GM12878 (cell line): ENCODE results near the gene RAB6B. TPM values are rescaled to one million over a fixed set of nuclear protein-coding genes. Genes with fewer than 3 reads are reported as not detected.

ENCODE experiments used
- CREM ChIP-seq: IDR thresholded peaks from 2 replicates; pipeline ENCODE4 v1.6.1; 2014; ENCODE audit warnings: antibody characterized with exemption, low read depth
- IKZF2 ChIP-seq, 2 experiments: fragments of 450-650 bp; IDR thresholded peaks; 2 replicates each; pipeline ENCODE4 v1.6.1; 2017; ENCODE audit warnings: mild to moderate bottlenecking in 2 of 2, moderate library complexity in 2 of 2
- MEF2B ChIP-seq: fragments of 450-650 bp; IDR thresholded peaks from 2 replicates; pipeline ENCODE4 v1.6.1; 2018; ENCODE audit warnings: mild to moderate bottlenecking, moderate library complexity; ENCODE audit not compliant: partially characterized antibody, poor library complexity, severe bottlenecking
- NFIC ChIP-seq: IDR thresholded peaks from 2 replicates; pipeline ENCODE4 v1.6.1; 2012; ENCODE audit warnings: low read depth, mild to moderate bottlenecking, inconsistent platforms, low read length, moderate library complexity
- RAD51 ChIP-seq: fragments of 450-650 bp; IDR thresholded peaks from 2 replicates; pipeline ENCODE4 v1.6.1; 2016; ENCODE audit warnings: moderate library complexity, mild to moderate bottlenecking, inconsistent platforms
- SMAD5 ChIP-seq: IDR thresholded peaks from 2 replicates; pipeline ENCODE4 v1.6.1; 2016; ENCODE audit warnings: antibody characterized with exemption, low read depth
- SREBF1 ChIP-seq: IDR thresholded peaks from 2 replicates; pipeline ENCODE4 v1.6.1; 2012; ENCODE audit warnings: mild to moderate bottlenecking, low read length
- TARDBP ChIP-seq: IDR thresholded peaks from 2 replicates; pipeline ENCODE4 v1.6.1; 2016; ENCODE audit warnings: borderline replicate concordance
- ZBTB40 ChIP-seq: fragments of 450-650 bp; IDR thresholded peaks from 2 replicates; pipeline ENCODE4 v1.6.1; 2016; ENCODE audit warnings: mild to moderate bottlenecking, moderate library complexity, borderline replicate concordance
- ZNF687 ChIP-seq: fragments of 450-650 bp; IDR thresholded peaks from 2 replicates; pipeline ENCODE4 v1.6.1; 2017; ENCODE audit warnings: mild to moderate bottlenecking, moderate library complexity
- polyA plus RNA-seq, 11 experiments: library from polyadenylated mRNA; depleted of rRNA in 4 of 11; unstranded in 6 of 11; stranded (reverse) in 5 of 11; fragments of >200 nt; fragmentation: Nextera tagmentation in 4 of 11; fragmentation: Illumina TruSeq in 1 of 11; extraction: Ambion mirVana in 4 of 11; extraction: Trizol in 1 of 11; gene quantifications; 1 replicate in 1 of 11; 2 replicates in 10 of 11; pipeline versions ENCODE4 v1.2.1 to v1.2.3, GENCODE V29; 2011 to 2016; ENCODE audit warnings: inconsistent platforms in 2 of 11, missing spikeins in 2 of 11, low read depth in 1 of 11
- total RNA-seq, 4 experiments: library from RNA; depleted of rRNA in 3 of 4; stranded (reverse); fragments of >200 nt in 3 of 4; fragmentation: Illumina TruSeq in 1 of 4; extraction: Trizol in 1 of 4; gene quantifications; 2 replicates each; pipeline versions ENCODE4 v1.2.1 to v1.2.3, GENCODE V29; 2013 to 2021

RAB6B gene
- total and polyA plus RNA-seq, 10 of the 15 experiments (the other 5 are each of a cell fraction or from before 2014, with no cell fraction given), result 0.01 to 0.16 (median 0.04) TPM; not detected in 5

DNA sequence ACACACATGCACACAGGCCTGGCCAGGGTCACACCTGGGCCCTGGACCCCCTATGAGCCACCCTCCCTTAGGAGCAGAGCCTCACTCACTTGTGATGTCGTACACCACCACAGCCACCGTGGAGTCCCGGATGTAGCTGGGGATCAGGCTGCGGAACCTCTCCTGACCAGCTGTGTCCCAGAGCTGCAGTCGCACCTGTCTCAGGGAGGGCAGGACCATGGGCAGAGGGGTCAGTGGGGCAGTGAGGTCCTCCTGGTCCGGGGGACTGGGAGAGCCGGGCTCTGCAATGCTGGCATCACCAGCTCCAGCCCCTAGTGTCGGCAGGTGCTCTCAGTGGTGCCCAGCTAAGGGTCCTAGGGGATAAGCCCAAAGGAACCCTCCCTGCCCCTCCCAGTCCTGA is 54.5 kb downstream of the RAB6B start (continued):
- TF ChIP-seq ZBTB40 (no peak), NFIC (no peak), SMAD5 (no peak), ZNF687 (no peak), CREM (no peak), MEF2B (no peak), TARDBP (no peak), RAD51 (no peak), SREBF1 (no peak), IKZF2 (IDR thresholded peaks at IDR 0.05) (no peak)
